Nephron (organoid): ENCODE measurements around the gene SREBF1.

ENCODE experiments used
- H3K27ac Mint-ChIP-seq, 3 experiments: 2 replicates each; pipeline ENCODE4 v1.8.0; 2020; ENCODE audit warnings: mixed read lengths in 3 of 3, mild to moderate bottlenecking in 2 of 3, moderate library complexity in 1 of 3
- H3K27me3 Mint-ChIP-seq: 2 replicates; pipeline ENCODE4 v1.8.0; 2021; ENCODE audit warnings: low read depth, mild to moderate bottlenecking, moderate library complexity, mixed read lengths
- H3K36me3 Mint-ChIP-seq: 2 replicates; pipeline ENCODE4 v1.8.0; 2020; ENCODE audit warnings: low read depth, mixed read lengths
- H3K4me1 Mint-ChIP-seq: 2 replicates; pipeline ENCODE4 v1.8.0; 2020; ENCODE audit warnings: mixed read lengths
- H3K4me3 Mint-ChIP-seq, 3 experiments: 2 replicates each; pipeline ENCODE4 v1.8.0; 2020; ENCODE audit warnings: mild to moderate bottlenecking in 3 of 3, mixed read lengths in 3 of 3, moderate library complexity in 2 of 3
- H3K9me3 Mint-ChIP-seq: 2 replicates; pipeline ENCODE4 v1.8.0; 2020; ENCODE audit warnings: mixed read lengths
- TF ChIP-seq, protein P1 (sequence below), 3 experiments: fragments of 200-600 bp; sonication (generic); IDR thresholded peaks; one replicate each; pipeline ENCODE4 v1.5.0; 2021; ENCODE audit warnings: antibody characterized with exemption in 3 of 3; ENCODE audit not compliant: unreplicated experiment in 3 of 3

Gene SREBF1

GRCh38 chr17:17849147-17849820 is 12.5 kb upstream of the SREBF1 start:
- TF ChIP-seq, protein P1, sequence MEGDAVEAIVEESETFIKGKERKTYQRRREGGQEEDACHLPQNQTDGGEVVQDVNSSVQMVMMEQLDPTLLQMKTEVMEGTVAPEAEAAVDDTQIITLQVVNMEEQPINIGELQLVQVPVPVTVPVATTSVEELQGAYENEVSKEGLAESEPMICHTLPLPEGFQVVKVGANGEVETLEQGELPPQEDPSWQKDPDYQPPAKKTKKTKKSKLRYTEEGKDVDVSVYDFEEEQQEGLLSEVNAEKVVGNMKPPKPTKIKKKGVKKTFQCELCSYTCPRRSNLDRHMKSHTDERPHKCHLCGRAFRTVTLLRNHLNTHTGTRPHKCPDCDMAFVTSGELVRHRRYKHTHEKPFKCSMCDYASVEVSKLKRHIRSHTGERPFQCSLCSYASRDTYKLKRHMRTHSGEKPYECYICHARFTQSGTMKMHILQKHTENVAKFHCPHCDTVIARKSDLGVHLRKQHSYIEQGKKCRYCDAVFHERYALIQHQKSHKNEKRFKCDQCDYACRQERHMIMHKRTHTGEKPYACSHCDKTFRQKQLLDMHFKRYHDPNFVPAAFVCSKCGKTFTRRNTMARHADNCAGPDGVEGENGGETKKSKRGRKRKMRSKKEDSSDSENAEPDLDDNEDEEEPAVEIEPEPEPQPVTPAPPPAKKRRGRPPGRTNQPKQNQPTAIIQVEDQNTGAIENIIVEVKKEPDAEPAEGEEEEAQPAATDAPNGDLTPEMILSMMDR (IDR thresholded peaks at IDR 0.05; ENCODE audit: unreplicated experiment in 3 of 3): no peak
- Mint-ChIP-seq H3K27me3 (no peaks in the 10 kb centered on the region), H3K27ac (no peak overlapping the region), H3K4me3 (no peak overlapping the region), H3K4me1 (peaks cover 26% of the 10 kb centered on the region), H3K9me3 (no peaks in the 10 kb centered on the region), H3K36me3 (no peaks in the 10 kb centered on the region)

GRCh38 chr17:17848311-17849082 is 11.7 kb upstream of the SREBF1 start:
- H3K9me3 Mint-ChIP-seq: no peaks in the 10 kb centered on the region
- TF ChIP-seq, protein P1 (IDR thresholded peaks at IDR 0.05; ENCODE audit: unreplicated experiment in 3 of 3): no peak
- H3K27ac Mint-ChIP-seq: no peak overlapping the region
- no peaks in the 10 kb centered on the region for H3K27me3 Mint-ChIP-seq
- H3K4me3 Mint-ChIP-seq: no peak overlapping the region
- H3K36me3 Mint-ChIP-seq: no peaks in the 10 kb centered on the region
- H3K4me1 Mint-ChIP-seq: peaks cover 26% of the 10 kb centered on the region

- no peaks in the 10 kb centered on the region for H3K36me3 Mint-ChIP-seq
- no peak overlapping the region for H3K4me3 Mint-ChIP-seq
- peaks cover 26% of the 10 kb centered on the region for H3K4me1 Mint-ChIP-seq
- no peaks in the 10 kb centered on the region for H3K9me3 Mint-ChIP-seq
- H3K27me3 Mint-ChIP-seq: no peaks in the 10 kb centered on the region
- no peak overlapping the region for H3K27ac Mint-ChIP-seq
- TF ChIP-seq, protein P1 (IDR thresholded peaks at IDR 0.05; ENCODE audit: unreplicated experiment in 3 of 3): no peak
Observed at GRCh38 chr17:17847726-17848125, 10.9 kb upstream of the SREBF1 start.

- Mint-ChIP-seq H3K27ac (no peak overlapping the region), H3K9me3 (no peaks in the 10 kb centered on the region), H3K27me3 (no peaks in the 10 kb centered on the region), H3K4me1 (peaks cover 26% of the 10 kb centered on the region), H3K4me3 (no peak overlapping the region), H3K36me3 (no peaks in the 10 kb centered on the region)
- TF ChIP-seq, protein P1 (IDR thresholded peaks at IDR 0.05; ENCODE audit: unreplicated experiment in 3 of 3): no peak
Observed at GRCh38 chr17:17847118-17847689, 10.4 kb upstream of the SREBF1 start.

GRCh38 chr17:17846645-17847044 is 9.9 kb upstream of the SREBF1 start:
- no peaks in the 10 kb centered on the region for H3K27me3 Mint-ChIP-seq
- H3K9me3 Mint-ChIP-seq: no peaks in the 10 kb centered on the region
- no peaks in the 10 kb centered on the region for H3K36me3 Mint-ChIP-seq
- TF ChIP-seq, protein P1 (IDR thresholded peaks at IDR 0.05; ENCODE audit: unreplicated experiment in 3 of 3): no peak
- peaks cover 22% of the 10 kb centered on the region for H3K4me1 Mint-ChIP-seq
- no peak overlapping the region for H3K27ac Mint-ChIP-seq
- no peak overlapping the region for H3K4me3 Mint-ChIP-seq
